Stimulated activated naive B cell treated with anti-CD40 and anti-IgM and Interleukin-4, amounts not matched to agents 10 μg/mL and 1 μg/mL and 100 μg/mL, for 72 hours (primary cell): Measurements from ENCODE around the gene THBD.

ENCODE experiments used
- ATAC-seq, 2 donors: fragments of 150-1000 bp; cut with Tn5 transposase; replicated peaks; 2 replicates each; pipeline ENCODE4 v1.10.0; 2021; ENCODE audit warnings: moderate library complexity in 1 of 2
- DNase-seq: peaks from one replicate; pipeline ENCODE4 v3.0.0; 2021
- H3K27ac Mint-ChIP-seq: one replicate; pipeline ENCODE4 v1.8.0; 2022; ENCODE audit warnings: mild to moderate bottlenecking, mixed read lengths
- H3K27me3 Mint-ChIP-seq, 2 donors: one replicate each; pipeline ENCODE4 v1.8.0; 2022; ENCODE audit warnings: mixed read lengths in 2 of 2
- H3K36me3 Mint-ChIP-seq, 2 donors: one replicate each; pipeline ENCODE4 v1.8.0; 2022; ENCODE audit warnings: mixed read lengths in 2 of 2, mild to moderate bottlenecking in 1 of 2
- H3K4me1 Mint-ChIP-seq, 2 donors: one replicate each; pipeline ENCODE4 v1.8.0; 2022; ENCODE audit warnings: mixed read lengths in 2 of 2, mild to moderate bottlenecking in 1 of 2
- H3K4me3 Mint-ChIP-seq, 2 donors: one replicate each; pipeline ENCODE4 v1.8.0; 2022; ENCODE audit warnings: mild to moderate bottlenecking in 2 of 2, mixed read lengths in 2 of 2, moderate library complexity in 1 of 2
- H3K9me3 Mint-ChIP-seq, 2 donors: one replicate each; pipeline ENCODE4 v1.8.0; 2022; ENCODE audit warnings: mixed read lengths in 2 of 2, mild to moderate bottlenecking in 1 of 2

The THBD gene

GRCh38 chr20:23079016-23079351 is 29.5 kb upstream of the THBD start:
- no peak for DNase-seq
- Mint-ChIP-seq H3K9me3 (no peaks in the 10 kb centered on the region), H3K4me1 (no peaks in the 10 kb centered on the region), H3K36me3 (no peaks in the 10 kb centered on the region), H3K27me3 (peaks cover 4 to 12% of the 10 kb centered on the region in 2 donors), H3K4me3 (no peak overlapping the region), H3K27ac (no peak overlapping the region)
- no peak for ATAC-seq

DNA sequence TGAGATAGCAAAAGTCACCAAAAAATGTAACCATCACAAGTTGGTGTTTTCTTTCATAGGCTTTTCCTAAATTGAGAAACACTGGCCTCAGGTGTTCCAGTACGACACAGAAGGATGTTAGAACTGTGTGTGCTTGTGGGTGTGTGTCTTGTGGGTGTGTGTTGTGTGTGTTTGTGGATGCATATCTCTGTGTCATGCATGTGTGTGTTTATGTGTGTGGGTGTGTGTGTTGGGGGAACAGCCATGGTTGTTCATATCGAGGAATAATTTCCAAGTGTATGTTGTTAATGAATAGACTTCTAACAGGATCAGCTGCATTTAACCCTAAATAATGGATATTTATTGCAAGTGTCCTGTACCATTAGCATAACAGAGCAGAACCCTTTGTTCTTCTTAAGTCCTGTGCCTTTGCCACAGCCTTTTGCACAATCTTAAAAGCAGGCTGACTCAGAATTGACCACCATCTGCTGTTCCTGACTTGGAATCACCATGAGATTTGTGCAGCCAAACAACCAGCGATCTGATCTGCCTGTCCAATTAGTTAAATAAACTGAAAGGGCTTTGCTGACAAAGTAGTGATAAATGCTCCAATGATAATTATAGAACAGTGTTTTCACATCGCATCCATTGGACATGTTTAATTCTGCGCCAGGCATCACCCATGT is 29.0 kb upstream of the THBD start:
- no peak overlapping the region for H3K27ac Mint-ChIP-seq
- H3K4me1 Mint-ChIP-seq = no peaks in the 10 kb centered on the region
- no peak for DNase-seq
- no peaks in the 10 kb centered on the region for H3K36me3 Mint-ChIP-seq
- no peak for ATAC-seq
- H3K27me3 Mint-ChIP-seq = peaks cover 4 to 12% of the 10 kb centered on the region in 2 donors
- H3K4me3 Mint-ChIP-seq = no peak overlapping the region
- H3K9me3 Mint-ChIP-seq = no peaks in the 10 kb centered on the region

DNA sequence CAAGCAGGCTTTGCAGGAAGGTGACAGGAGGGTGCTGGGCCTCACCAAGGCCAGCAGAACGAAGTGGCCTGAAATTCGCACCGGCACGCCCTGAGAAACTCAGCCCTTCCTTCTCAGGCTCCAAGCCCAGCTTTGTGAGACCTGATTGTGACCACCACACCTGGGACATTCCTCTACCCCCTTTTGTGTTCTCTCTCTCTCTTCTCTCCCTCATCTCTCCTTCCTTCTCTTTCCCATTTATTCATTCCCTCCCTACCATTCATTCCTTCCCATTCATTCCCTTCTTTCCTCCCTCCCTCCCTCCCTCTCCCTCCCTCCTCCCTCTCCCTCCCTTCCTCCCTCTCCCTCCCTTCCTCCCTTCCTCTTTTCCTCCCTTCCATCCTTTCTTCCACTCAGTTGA is 27.8 kb upstream of the THBD start:
- H3K9me3 Mint-ChIP-seq = no peaks in the 10 kb centered on the region
- no peaks in the 10 kb centered on the region for H3K4me1 Mint-ChIP-seq
- DNase-seq = no peak
- H3K36me3 Mint-ChIP-seq = no peaks in the 10 kb centered on the region
- no peak for ATAC-seq
- H3K4me3 Mint-ChIP-seq = no peak overlapping the region
- H3K27ac Mint-ChIP-seq = no peak overlapping the region
- H3K27me3 Mint-ChIP-seq = peaks cover 4 to 12% of the 10 kb centered on the region in 2 donors

DNA sequence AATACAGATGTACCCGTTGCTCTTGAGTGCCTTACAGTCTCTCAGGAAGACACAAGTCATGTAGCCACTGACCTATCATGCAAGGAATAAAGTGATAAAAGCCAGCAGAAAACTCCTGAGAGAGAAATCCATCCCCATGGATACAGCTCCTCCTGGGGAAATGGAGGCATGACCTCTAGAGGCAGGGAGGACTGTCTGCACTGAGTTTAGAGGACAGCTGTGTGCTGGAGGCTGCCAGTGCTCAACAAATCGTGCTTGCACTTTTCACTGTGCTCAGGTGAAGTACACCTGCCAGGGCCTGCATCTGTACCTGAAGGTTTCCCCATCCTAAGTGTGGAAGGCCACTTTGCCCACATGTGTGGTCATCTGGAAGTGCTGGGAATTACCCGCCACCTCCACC is 24.6 kb upstream of the THBD start:
- Mint-ChIP-seq H3K27me3 (peaks cover 4 to 10% of the 10 kb centered on the region in 2 donors), H3K4me1 (no peaks in the 10 kb centered on the region)
- no peak for ATAC-seq

GRCh38 chr20:23072892-23073586 is 23.6 kb upstream of the THBD start:
- no peaks in the 10 kb centered on the region for H3K4me1 Mint-ChIP-seq
- no peak overlapping the region for H3K27ac Mint-ChIP-seq
- H3K9me3 Mint-ChIP-seq = no peaks in the 10 kb centered on the region
- H3K36me3 Mint-ChIP-seq = no peaks in the 10 kb centered on the region
- no peak overlapping the region for H3K4me3 Mint-ChIP-seq
- DNase-seq (no peak), ATAC-seq (no peak)
- H3K27me3 Mint-ChIP-seq = peaks cover under 1 to 4% of the 10 kb centered on the region in 2 donors

More for the DNA sequence above, 24.6 kb upstream of the THBD start:
- DNase-seq = no peak
- no peak overlapping the region for H3K27ac Mint-ChIP-seq
- no peak overlapping the region for H3K4me3 Mint-ChIP-seq
- no peaks in the 10 kb centered on the region for H3K9me3 Mint-ChIP-seq
- no peaks in the 10 kb centered on the region for H3K36me3 Mint-ChIP-seq

DNA sequence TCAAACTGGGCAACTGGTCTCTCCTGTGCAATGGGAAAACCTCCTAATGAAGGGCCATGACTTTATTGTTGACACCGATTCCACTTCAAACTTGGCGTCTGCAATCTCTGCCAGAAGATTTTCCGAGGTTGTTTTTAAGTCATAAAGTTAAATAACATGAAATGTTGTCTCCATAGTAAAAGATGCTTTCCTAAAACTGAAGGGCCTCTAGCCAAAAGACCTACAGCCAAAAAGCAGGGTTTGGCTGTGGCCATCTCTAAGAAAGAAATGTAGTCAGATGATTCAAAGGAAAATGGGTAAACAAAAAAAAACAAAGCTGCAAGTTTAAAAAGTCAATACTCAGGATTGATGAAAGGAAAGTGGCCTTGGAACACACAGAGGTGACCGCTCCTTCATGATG is 22.5 kb upstream of the THBD start:
- no peaks in the 10 kb centered on the region for H3K9me3 Mint-ChIP-seq
- H3K27me3 Mint-ChIP-seq = no peaks in the 10 kb centered on the region
- H3K36me3 Mint-ChIP-seq = no peaks in the 10 kb centered on the region
- H3K4me3 Mint-ChIP-seq = no peak overlapping the region
- ATAC-seq = no peak
- no peaks in the 10 kb centered on the region for H3K4me1 Mint-ChIP-seq
- H3K27ac Mint-ChIP-seq = no peak overlapping the region
- DNase-seq = no peak

DNA sequence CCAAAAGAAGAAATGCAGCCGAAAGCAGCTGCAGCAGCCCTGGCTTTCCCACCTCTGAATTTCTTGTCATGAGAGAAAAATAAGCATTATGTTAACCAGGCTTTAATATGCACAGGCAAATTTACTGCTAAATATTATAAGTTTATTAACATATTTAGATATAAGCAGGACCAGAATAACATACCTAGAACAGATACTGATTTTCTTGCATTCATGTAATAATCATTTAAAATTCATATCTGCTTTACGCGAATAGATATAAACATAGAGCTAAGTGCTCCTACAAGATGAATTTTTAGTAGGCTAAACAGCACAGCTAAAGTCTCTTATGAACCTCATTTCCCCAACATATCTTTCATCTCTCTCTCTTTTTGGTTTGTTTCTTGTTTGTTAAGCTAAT is 21.9 kb upstream of the THBD start:
- H3K4me3 Mint-ChIP-seq = no peak overlapping the region
- H3K27me3 Mint-ChIP-seq = no peaks in the 10 kb centered on the region
- H3K4me1 Mint-ChIP-seq = no peaks in the 10 kb centered on the region
- no peaks in the 10 kb centered on the region for H3K36me3 Mint-ChIP-seq
- H3K9me3 Mint-ChIP-seq = no peaks in the 10 kb centered on the region
- ATAC-seq (no peak), DNase-seq (no peak)
- no peak overlapping the region for H3K27ac Mint-ChIP-seq

- Mint-ChIP-seq H3K27ac (no peak overlapping the region), H3K4me1 (no peaks in the 10 kb centered on the region), H3K36me3 (no peaks in the 10 kb centered on the region), H3K27me3 (no peaks in the 10 kb centered on the region), H3K4me3 (no peak overlapping the region), H3K9me3 (no peaks in the 10 kb centered on the region)
- DNase-seq (no peak), ATAC-seq (no peak)
These were observed 19.6 kb upstream of the THBD start for GRCh38 chr20:23069108-23069507.

DNA sequence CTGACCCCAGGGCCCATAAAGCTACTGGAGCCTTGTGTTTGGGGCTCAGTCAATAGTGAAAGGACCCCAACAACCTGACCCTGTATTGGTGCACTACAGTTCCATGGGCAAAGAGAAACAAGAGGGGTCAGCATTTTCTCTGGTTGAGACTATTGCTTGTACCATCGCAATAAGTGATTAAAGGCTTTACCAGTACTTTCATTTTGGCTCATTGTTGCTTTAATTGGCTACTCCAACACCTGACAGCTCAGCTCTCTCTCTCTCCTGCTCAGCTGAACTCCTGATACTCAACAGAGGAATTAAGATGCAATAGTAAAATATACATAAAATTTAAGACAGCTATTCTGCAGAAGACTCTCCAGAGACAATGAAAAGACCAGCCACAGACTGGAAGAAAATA is 18.8 kb upstream of the THBD start:
- H3K27me3 Mint-ChIP-seq = no peaks in the 10 kb centered on the region
- no peaks in the 10 kb centered on the region for H3K9me3 Mint-ChIP-seq
- ATAC-seq (no peak), DNase-seq (no peak)
- no peak overlapping the region for H3K4me3 Mint-ChIP-seq
- no peak overlapping the region for H3K27ac Mint-ChIP-seq
- no peaks in the 10 kb centered on the region for H3K36me3 Mint-ChIP-seq
- no peaks in the 10 kb centered on the region for H3K4me1 Mint-ChIP-seq

DNA sequence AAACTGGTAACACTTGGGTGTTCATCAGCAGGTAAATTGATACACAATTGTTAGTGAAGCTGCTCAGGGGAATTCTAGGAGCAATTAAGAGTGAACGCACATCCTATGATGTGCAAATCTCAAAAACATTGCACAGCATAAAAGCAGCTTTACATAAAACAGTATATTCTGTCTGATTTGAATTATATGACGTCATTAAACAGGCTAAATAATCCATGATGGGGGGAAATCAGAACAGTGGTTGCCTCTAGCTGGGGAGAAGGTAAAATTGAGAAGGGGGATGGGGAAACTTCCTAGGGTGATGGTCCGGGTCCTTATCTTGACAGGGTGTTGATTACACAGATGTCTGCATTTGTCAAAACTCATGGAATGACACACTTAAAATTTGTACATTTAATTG is 17.3 kb upstream of the THBD start:
- DNase-seq (no peak), ATAC-seq (no peak)
- no peak overlapping the region for H3K4me3 Mint-ChIP-seq
- no peak overlapping the region for H3K27ac Mint-ChIP-seq
- H3K4me1 Mint-ChIP-seq = no peaks in the 10 kb centered on the region
- no peaks in the 10 kb centered on the region for H3K27me3 Mint-ChIP-seq
- no peaks in the 10 kb centered on the region for H3K9me3 Mint-ChIP-seq
- H3K36me3 Mint-ChIP-seq = no peaks in the 10 kb centered on the region

GRCh38 chr20:23065266-23066201 is 16.1 kb upstream of the THBD start:
- H3K36me3 Mint-ChIP-seq = no peaks in the 10 kb centered on the region
- no peak overlapping the region for H3K27ac Mint-ChIP-seq
- no peak for DNase-seq
- no peaks in the 10 kb centered on the region for H3K27me3 Mint-ChIP-seq
- no peak for ATAC-seq
- H3K4me3 Mint-ChIP-seq = no peak overlapping the region
- H3K4me1 Mint-ChIP-seq = no peaks in the 10 kb centered on the region
- no peaks in the 10 kb centered on the region for H3K9me3 Mint-ChIP-seq

- ATAC-seq (no peak), DNase-seq (no peak)
- H3K27ac Mint-ChIP-seq = no peak overlapping the region
- no peak overlapping the region for H3K4me3 Mint-ChIP-seq
- no peaks in the 10 kb centered on the region for H3K4me1 Mint-ChIP-seq
- no peaks in the 10 kb centered on the region for H3K27me3 Mint-ChIP-seq
- no peaks in the 10 kb centered on the region for H3K36me3 Mint-ChIP-seq
- no peaks in the 10 kb centered on the region for H3K9me3 Mint-ChIP-seq
These were observed 14.1 kb upstream of the THBD start for GRCh38 chr20:23063581-23063980.

DNA sequence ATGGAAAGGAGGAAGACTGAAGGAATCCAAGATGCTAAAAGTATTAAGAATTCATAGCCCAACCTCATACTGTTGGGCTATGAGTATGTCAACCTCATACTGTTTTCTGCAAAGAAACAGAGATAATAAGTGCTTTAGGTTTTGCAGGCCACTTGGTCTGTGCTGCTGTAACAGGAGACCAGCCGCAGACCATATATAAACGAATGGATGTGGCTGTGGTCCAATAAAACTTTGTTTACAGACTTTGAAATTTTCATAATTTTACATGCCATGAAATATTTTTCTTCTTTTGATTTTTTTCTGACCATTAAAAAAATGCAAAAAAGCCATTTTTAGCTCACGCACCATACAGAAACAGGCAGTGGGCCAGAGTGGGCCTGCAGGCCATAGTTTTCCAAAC is 13.7 kb upstream of the THBD start:
- Mint-ChIP-seq H3K9me3 (no peaks in the 10 kb centered on the region), H3K27me3 (no peaks in the 10 kb centered on the region), H3K36me3 (no peaks in the 10 kb centered on the region), H3K4me3 (no peak overlapping the region), H3K27ac (no peak overlapping the region), H3K4me1 (no peaks in the 10 kb centered on the region)
- DNase-seq (no peak), ATAC-seq (no peak)

- Mint-ChIP-seq H3K4me3 (no peak overlapping the region), H3K27ac (peak overlapping the region; percentile 48), H3K27me3 (no peaks in the 10 kb centered on the region), H3K9me3 (no peaks in the 10 kb centered on the region), H3K4me1 (no peaks in the 10 kb centered on the region), H3K36me3 (no peaks in the 10 kb centered on the region)
- no peak for ATAC-seq
- no peak for DNase-seq
These were observed 13.2 kb upstream of the THBD start for GRCh38 chr20:23062632-23063031.
